Muscle of arm (tissue), 12 donors: Measurements from ENCODE around the gene LCP2. TPM values are rescaled to one million over a fixed set of nuclear protein-coding genes. Genes with fewer than 3 reads are reported as not detected.

Experiments used
- DNase-seq: peaks from one replicate; pipeline ENCODE4 v3.0.0-alpha.2; 2013
- polyA plus RNA-seq, 12 donors: library from polyadenylated mRNA; unstranded; fragments of 120-200 nt; gene quantifications; one replicate each; pipeline ENCODE4 v1.2.1, GENCODE V29; 2013; ENCODE audit not compliant: insufficient read length in 12 of 12

LCP2 gene
- polyA plus RNA-seq, 12 donors: 4.7 to 16.3 (median 5.8) TPM; not detected in 1

DNA sequence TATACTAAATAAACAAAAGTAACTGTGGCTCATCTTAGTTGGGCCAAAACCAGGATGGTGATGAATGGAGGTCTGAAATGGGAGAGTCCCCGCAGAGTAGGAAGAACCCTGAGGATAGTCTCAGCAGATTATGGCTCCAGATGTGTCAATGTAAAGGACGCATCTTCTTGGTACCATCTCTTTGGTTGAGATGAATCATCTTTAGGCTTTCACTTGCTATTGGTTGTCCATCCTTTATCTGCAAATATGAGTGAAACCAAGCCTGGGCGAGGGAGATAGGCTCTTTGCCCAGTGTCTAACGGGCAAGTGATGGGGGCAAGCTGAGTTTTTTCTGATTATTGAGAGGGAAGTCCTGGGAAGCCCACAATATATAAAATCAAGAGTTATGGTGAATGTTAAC lies 19.4 kb upstream of the LCP2 start:
- DNase-seq: no peak

DNA sequence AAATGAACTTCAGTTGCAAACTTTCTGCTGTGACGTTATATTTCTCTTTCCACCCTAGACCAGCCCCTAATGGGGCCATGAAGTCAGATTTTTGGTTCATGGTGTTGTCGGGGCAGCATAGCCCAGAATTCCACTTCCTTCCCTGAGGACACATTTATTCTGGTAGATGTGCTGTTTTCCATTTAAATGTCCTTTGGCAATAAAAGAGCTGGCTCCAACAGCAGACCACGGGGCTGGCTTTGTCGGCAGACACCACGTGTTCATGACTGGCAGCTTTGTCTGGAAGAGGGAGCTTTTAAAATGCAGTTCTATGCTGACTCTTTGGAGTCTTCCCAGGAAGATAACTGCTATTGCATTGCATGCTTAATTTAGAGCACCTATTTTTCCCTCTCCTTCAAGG lies 17.6 kb upstream of the LCP2 start:
- peak; percentile 86 for DNase-seq

DNA sequence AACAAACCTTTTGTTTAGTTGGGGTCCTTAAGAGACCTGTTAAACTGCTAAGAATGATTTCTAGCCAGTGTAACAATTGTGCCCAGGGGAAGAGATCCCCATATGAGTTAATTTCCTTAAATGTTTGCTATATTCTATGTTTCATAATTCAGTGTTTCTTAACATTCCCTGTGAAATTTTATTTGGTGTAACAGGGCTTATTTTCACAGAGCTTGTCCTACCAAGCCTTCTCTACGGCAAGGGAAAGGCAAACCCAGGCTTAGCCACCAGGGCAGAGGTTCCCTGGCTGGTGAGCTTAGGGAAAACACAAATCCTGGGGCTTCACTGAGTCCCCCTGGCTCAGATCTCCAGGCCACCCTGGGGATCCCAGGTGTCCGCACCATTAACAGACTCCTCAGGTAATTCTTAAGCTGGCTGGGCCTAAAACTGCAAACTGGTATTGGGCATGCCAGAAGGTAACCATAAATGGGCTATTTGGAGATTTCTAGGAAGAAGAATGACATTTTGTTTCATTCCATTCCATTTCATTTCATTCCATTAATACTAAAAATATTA lies 17.0 kb upstream of the LCP2 start:
- DNase-seq: no peak

DNA sequence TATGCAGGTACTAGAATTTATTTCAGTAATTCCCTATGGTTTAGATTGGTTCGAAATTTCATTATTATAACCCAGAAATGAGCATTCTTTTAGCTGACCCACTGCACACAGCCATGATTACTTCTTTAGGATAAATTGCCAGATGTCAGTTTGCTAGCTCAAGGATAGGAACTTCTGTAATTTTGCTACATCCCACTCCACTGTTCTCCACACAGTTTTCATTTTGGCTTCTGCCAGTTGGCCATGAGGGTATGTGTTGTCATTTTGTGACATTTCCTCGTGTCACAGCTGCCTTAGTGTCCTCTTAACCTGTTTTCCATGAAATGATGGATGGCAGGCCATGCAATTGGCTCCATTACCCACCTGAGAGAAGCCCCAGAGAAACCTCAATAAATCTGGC lies 16.2 kb upstream of the LCP2 start:
- no peak for DNase-seq

DNA sequence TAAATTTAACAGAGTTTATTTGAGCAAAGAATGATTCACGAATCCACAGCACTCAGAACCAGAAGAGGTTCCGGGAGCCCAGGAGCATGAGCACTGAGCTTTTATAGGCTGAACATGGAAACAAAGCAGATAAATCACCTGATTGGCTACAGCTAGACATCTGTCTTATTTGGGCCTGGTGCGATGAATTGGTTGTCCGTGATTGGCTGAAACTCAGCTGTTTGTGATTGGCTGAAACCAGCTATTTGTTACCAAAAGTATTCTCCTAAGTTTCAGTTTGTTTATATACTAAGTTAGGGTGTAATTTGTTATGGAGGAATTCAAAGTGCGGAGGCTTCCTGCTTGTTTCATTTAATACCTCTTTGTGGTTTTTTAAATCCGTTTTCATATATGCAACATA lies 15.8 kb upstream of the LCP2 start:
- DNase-seq: no peak

DNA sequence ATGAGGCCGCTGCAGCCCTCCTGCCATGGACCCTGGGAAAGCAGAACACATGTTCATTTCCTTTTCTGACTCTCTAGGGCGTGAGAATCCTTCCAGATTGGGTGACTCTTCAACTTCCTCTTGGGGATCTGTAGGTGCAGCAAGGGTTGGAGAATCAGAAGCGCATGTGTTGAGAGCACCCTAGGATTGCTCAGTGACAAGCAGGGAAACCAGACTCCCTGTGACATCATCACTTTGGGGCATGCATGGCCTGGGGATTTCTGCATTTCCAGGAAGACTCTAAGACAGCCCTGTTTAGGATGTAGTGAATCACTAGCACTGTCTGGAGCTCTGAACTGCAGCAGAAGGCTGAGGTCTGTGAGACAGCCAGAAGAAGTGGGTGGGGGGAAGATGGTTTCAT lies 15.1 kb upstream of the LCP2 start:
- no peak for DNase-seq

DNA sequence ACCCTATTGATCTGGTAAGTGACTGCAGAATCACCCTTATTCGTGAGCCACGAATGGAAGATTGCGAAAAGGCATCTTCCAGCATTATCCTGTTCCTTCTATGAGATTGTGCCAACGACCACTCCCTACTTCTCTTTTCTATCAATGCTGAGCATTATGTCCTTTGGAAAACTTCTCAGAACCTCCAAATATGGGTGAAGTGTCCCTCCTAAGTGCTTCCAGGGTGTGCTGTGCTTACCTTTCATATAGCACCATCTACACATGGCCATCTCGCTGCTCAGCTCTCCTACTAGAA lies 14.7 kb upstream of the LCP2 start:
- no peak for DNase-seq

DNA sequence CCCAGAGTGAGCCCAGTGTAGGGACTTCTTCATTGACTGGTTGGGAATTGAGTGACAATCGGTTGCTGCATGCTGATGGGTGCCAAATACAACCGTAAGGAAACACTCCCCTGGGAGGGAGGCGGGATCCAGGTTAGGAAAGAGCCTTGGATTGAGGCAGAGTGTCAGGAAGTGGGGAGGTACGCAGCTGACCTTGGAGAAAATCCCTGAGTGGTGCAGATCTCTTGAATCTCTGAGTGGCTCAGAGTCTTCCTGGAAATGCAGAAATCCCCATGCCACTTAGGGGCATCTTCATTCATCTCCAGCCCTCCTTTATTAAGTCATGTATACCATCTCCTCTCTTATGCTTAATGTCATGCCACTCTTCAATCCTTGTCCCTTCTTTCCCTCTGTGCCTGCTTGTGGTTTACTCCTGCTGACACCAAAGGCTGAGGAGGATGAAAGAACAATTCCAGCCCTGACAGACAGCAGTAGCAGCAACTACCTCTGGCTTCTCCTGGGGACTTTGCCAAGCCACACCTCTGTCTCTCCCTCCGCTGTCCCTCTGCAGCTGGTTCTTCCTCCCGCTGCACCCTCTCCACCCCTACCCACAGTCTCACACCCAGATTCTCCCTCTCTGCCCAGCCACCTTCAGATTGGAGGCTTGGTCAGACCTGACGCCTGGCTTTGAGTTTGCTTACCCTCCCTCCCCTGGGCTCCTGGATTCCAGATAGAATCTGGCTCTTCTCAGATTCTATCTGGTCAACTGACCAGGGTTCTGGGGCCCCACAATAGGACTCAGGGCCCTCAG lies 14.1 kb upstream of the LCP2 start:
- DNase-seq: no peak

DNA sequence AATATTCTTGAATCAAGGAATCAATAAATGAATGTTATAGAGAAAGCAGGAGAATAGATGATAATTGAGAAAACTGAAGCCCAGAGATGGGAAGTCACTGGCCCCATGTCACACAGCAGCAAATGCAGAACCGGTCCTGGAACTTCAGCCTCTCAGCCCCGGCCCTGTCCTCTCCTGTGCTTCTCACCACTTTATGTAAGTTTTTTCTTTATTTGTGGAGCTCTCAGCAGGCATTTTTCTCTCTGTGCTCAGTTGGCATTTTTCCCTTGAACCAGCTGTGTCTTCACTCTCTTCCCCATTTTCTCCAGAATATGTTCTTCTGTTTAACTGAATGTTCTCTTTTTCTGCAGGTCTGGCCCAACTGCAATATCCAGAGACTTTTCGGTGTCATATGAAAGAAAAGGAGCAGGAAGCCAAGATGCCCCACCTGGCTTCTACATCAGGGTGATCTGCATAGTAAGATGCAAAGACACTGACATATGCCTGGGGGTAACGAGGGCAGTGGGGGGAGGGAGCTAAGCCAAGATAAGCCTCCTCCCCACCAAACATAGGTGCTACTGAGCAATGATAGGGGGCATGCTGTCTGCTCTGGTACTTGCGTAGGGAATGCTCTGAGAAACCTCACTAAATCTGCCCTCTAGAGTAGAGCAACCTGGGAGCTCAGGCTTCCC lies 12.8 kb upstream of the LCP2 start:
- DNase-seq: no peak

DNA sequence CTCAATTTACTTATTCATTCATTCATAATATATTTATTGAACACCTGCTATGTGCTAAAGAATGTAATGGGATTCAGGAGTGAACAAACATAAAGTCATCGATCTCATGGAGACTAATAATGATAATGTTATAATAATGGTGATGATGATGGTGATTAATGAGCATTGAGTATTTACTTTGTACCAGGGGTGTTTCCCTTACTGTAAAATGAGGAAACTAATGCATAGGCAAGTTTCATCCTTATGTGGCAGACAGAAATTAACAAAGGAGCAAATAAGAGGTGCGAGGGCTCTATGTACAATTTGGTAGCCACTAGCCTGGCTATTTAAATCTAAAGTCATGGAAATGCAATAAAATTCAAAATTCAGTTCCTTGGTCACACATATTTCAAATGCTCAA lies 11.1 kb upstream of the LCP2 start:
- no peak for DNase-seq

DNA sequence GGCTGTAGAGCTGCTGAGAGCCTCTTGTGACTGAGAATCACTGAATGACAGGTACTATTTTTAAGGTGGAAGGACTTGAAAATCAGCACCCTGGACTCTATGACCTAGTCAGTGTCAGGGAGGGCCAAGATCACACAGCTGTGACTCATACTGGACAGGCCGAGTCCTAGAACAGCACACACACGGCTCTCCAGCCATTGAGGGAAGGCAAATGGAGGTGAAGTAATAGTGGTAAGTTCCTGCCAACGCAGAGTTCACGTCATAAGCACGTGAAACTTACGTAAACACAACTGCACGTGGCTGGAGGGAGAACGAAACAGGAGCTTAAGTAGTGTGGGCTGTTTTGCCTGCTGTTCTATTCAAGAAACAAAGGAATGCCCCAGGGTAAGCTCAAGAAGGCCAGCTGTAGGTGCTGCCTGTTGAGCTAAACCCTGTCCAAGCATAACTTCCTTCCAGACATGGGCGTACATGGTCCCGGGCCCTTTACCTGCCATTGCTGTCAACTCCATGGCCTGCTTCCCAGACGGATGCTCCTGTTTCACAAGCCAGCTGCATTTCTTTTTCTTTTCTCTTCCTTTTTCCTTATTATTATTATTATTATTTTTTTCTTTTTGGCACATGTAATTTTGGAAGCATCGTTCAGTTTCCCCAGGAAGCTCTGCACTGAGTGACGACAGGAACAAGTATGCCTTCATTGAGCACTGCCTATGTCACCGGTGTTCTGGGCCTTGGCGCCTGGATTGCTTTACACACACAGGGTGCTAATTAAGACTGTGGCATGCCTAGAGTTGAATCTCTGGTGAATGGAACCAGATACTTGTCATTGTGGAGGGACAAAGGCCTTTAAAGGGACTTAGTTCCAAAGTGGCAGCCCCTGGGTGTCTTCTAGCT lies 10.2 kb upstream of the LCP2 start:
- peak; percentile 68 for DNase-seq

DNA sequence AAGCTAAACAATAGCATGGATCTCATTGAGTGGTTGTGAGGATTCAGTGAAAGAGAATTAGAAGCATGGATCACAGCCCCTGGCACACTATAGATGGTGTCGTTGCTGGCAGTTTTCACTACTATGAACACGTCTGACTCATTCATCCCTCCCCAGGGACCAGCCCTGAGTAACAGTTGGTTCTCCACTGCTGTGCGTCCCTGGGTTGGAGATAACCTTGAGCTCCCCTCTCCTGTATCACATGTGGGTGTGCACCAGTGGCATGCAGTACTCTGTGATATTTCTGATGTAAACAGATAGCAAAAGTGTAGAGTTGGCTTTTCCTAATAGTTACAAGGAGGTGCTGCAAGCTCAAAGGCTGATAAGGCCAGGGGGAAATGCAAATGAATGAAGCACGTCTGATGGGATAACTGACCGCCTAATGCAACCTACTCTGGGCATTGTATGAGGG lies 8.8 kb upstream of the LCP2 start:
- DNase-seq: no peak

DNA sequence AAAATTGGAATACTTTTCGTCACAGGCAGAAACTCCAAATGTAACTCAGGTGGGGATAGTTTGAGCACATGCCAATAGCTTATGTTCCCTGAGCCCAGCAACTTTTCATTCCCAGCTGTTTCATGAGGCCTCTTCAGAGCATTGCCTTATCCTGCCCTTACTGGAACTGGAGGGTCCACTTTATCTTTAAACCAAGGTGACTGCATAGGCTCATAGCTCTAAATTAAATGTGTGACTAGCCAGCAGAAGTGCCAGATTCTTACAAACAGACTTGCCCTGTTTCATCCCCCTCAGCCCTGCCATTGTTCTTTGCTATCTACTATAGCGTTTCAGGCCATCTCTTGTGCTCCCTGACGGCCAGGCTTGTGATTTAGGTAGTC lies 8.1 kb upstream of the LCP2 start:
- DNase-seq: no peak

DNA sequence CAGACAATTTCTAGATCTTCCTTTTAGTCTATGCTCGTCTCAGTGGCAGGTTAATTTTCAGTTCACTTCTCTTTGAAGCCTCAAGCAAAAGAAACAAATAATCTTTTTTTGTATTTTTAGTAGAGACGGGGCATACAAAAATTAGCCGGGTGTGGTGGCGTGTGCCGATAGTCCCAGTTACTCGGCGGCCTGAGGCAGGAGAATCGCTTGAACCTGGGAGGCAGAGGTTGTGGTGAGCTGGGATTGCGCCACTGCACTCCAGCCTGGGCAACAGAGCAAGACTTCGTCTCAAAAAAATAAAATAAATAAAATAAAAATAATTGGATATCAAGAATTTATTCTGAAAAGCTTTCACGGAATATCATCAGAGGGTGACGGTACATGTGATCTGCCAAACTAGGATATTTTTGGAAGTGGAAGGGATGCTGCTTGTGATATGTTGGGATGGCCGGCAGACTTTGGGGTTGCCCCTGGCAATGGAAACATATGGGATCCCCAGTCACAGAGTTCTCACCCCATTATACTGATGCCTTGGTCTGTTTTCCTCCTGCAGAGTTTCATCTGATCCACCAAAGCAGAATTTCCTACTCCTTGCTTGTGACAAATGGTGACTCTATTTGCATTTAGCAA lies 7.6 kb upstream of the LCP2 start:
- DNase-seq: no peak

DNA sequence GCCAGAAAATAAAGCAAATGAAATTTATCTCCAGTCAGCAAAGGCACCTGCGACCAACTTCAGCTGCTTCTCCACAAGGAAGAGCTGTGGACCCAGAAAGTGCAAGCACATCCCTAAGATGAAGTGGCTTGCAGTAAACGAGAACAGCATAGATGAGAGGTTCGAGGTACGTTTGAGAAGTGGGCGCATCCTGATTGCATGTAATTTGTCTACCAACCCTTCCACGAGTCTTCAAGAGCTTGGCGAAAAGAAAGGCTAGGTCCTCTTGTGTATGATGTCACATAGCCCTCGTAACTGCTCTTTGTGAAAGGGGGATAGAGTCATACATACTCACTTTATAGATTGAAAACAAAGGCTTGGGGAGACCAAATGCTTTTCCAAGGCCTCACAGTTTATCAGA lies 6.0 kb upstream of the LCP2 start:
- no peak for DNase-seq

DNA sequence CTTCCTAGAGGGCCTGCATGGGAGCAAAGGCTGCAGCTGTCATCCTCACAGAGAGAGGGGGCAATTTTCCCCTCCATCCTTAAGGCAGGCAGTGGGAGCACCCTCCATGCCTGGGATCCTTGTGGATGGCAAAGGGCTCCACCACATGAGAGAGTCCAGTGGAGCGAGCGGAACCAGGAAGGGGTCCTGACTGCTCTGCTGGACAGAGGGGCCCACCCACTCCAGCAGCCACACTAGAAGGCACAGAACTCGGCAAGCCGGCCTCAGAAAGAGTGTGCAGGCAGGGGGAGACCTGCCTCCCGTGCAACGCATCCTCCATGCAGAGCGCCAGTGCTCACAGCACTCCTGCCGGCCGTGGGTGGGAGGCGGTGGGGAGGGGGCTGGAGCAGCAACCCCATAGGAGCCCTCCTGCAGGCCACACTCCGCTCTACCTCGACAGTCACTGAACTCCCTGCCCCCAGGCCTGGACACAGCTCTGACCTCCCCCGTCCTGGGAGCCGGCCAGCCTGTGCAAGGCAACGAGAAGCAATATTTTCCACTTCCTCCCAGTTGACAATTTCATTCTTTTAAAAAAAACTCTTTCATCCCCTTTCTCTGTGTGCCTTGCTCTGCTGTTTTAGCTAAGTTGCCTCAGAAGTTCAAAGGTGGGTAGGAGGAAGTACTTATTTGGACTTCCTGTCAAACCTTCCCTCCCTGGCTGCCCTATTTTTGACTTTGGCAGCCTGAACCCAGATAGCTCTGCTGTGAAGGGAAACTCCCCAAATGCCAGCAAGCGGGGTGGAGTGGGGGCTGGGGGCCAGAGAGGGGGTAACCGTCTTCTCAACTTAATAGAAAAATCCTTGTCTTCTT lies 5.3 kb upstream of the LCP2 start:
- DNase-seq: peak; percentile 57

DNA sequence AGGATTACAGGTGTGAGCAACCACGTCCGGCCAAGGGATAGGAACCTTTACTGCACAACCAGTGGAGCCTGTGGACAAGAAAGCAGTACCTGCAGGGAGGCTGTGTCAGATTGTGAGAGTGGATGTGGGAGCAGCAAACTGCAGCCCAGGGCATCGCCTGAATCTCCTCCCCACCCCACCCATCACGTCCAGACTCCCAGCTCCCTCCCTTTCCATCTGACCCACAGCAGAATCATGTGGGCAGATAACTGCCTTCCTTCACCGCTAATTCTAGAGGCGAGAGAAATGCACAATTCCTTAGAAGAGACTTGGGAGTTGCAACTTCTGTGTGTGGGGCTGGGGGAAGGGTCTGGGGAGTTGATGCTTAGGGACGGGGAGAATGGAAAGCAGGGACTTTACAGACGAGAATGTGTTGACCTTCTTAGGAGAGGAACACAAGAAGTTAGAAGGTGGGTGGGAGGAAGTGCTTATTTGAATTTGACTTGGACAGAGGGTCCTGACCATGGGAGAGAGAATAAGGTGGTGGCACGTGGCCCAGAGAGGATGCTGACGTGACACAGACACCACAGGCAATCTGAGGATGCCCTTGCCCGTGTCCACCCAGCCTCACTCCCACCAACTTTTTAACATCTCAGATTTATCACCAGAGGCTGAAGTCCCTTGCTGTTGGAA lies 4.5 kb upstream of the LCP2 start:
- no peak for DNase-seq

DNA sequence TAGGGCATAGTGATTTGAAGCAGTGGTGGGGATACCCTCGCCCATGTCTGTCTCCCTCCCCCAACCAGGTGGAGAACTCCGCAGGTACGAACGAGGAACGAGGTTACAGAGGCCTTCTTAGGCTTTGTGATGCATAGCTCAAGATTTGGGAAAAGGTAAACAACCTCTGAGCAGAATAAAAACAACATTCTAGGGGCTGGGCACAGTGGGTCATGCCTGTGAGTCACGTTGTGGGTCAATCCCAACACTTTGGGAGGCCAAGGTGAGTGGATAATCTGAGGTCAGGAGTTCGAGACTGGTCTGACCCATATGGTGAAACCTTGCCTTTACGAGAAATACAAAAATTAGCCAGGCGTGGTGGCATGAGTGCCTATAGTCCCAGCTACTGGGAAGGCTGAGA lies 3.6 kb upstream of the LCP2 start:
- DNase-seq: no peak

DNA sequence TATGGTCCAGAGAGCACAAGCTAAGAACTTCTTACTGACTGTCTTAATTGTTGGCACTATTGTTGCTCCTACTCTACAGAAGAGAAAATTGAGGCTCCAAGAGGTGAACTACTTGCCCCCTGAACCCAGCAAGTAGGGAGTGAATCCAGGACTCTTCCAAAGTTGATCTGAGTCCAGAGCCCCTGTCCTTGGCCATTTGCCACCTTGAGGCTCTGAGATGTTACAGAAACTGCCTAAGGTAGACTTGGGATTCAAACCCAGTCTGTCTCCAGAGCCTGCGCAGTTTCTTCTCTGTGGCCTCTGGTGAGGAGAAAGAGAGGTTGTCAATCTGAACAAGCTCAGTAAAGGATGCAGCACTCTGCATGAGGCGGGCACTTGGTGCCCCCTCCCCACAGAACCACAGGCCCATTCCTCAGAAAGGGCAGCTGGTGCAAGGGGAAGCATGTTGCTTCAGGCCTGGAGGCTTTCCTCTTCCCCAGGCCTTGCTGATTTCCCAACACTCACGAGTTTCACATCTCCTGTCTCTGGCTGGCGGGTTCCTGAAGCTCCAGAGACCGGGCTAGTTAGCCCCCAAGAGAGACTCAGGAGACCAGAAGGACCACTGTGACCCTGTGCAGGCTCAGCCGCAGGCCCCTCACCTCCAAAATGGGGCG lies 2.9 kb upstream of the LCP2 start:
- DNase-seq: no peak
